GM12878 (cell line): Measurements from ENCODE around the gene DIRAS1.

Experiments
- EP300 ChIP-seq, 2 experiments: fragments of 150-350 bp in 1 of 2; IDR thresholded peaks; 2 replicates each; pipeline ENCODE4 v1.6.1; 2011 to 2012; ENCODE audit warnings: low read depth in 2 of 2, low read length in 2 of 2, borderline replicate concordance in 1 of 2, improper control_type of control experiment in 1 of 2, inconsistent platforms in 1 of 2; ENCODE audit not compliant: control insufficient read depth in 1 of 2
- ETV6 ChIP-seq, 2 experiments: fragments of 450-650 bp in 1 of 2; IDR thresholded peaks in 1 of 2; conservative IDR thresholded peaks in 1 of 2; 2 replicates each; pipeline ENCODE4 v1.6.1; 2014; ENCODE audit warnings: antibody characterized with exemption in 1 of 2, borderline replicate concordance in 1 of 2, low read depth in 1 of 2, mild to moderate bottlenecking in 1 of 2, moderate library complexity in 1 of 2
- EZH2 ChIP-seq: IDR thresholded peaks from 2 replicates; pipeline ENCODE4 v1.6.1; 2012; ENCODE audit warnings: low read depth, mild to moderate bottlenecking, control low read depth, inconsistent platforms, low read length, borderline replicate concordance; ENCODE audit not compliant: control insufficient read depth
- FOXM1 ChIP-seq: IDR thresholded peaks from 2 replicates; pipeline ENCODE4 v1.6.1; 2012; ENCODE audit warnings: low read depth, mild to moderate bottlenecking, inconsistent platforms, low read length, moderate library complexity
- RBBP5 ChIP-seq: fragments of 200-600 bp; sonication (generic); conservative IDR thresholded peaks from 2 replicates; pipeline ENCODE4 v1.6.1; 2016
- TF ChIP-seq, protein P1 (sequence below), 3 experiments: IDR thresholded peaks in 2 of 3; conservative IDR thresholded peaks in 1 of 3; 2 replicates each; pipeline ENCODE4 v1.5.1; 2011; ENCODE audit warnings: low read depth in 3 of 3, low read length in 3 of 3, mild to moderate bottlenecking in 3 of 3, control low read depth in 2 of 3, moderate library complexity in 2 of 3, inconsistent platforms in 1 of 3, mixed read lengths in 1 of 3; ENCODE audit not compliant: control insufficient read depth in 2 of 3, insufficient read depth in 1 of 3; ENCODE audit errors: extremely low read depth in 1 of 3
- TF ChIP-seq, protein P2 (sequence below): fragments of 450-650 bp; formaldehyde crosslinking; IDR thresholded peaks from 2 replicates; pipeline ENCODE4 v1.4.0; 2020; ENCODE audit warnings: mild to moderate bottlenecking, moderate library complexity
- TF ChIP-seq, protein P3 (sequence below): IDR thresholded peaks from 2 replicates; pipeline ENCODE4 v1.6.1; 2011; ENCODE audit warnings: borderline replicate concordance, low read depth, mild to moderate bottlenecking, moderate library complexity, low read length; ENCODE audit not compliant: insufficient read depth, poor library complexity, severe bottlenecking

DNA sequence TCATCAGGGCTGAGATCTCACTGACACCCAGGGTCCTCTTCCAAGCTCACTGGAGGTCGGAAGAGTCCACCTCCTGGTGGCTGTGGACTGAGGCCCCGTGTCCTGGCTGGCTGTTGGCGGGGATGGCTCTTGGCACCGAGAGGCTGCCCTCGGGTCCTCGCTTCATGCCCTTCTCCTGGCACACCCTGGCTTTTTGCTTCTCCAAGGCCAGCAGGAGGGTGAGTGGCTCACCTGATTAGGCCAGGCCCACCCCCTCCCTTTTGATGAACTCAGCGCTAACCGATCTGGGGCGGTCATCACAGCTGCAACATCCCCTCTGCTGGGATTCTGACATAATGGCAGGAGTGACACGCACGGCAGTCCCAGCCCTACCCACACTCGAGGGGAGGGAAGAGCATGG is 14.2 kb upstream of the DIRAS1 start:
- TF ChIP-seq, protein P1, sequence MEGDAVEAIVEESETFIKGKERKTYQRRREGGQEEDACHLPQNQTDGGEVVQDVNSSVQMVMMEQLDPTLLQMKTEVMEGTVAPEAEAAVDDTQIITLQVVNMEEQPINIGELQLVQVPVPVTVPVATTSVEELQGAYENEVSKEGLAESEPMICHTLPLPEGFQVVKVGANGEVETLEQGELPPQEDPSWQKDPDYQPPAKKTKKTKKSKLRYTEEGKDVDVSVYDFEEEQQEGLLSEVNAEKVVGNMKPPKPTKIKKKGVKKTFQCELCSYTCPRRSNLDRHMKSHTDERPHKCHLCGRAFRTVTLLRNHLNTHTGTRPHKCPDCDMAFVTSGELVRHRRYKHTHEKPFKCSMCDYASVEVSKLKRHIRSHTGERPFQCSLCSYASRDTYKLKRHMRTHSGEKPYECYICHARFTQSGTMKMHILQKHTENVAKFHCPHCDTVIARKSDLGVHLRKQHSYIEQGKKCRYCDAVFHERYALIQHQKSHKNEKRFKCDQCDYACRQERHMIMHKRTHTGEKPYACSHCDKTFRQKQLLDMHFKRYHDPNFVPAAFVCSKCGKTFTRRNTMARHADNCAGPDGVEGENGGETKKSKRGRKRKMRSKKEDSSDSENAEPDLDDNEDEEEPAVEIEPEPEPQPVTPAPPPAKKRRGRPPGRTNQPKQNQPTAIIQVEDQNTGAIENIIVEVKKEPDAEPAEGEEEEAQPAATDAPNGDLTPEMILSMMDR (IDR thresholded peaks at IDR 0.05 in 2 of 3, conservative IDR thresholded peaks at IDR 0.05 in 1 of 3; ENCODE audit: control insufficient read depth in 2 of 3, extremely low read depth in 1 of 3, insufficient read depth in 1 of 3, low read depth in 3 of 3, low read length in 3 of 3) = no peak
- TF ChIP-seq, protein P2, sequence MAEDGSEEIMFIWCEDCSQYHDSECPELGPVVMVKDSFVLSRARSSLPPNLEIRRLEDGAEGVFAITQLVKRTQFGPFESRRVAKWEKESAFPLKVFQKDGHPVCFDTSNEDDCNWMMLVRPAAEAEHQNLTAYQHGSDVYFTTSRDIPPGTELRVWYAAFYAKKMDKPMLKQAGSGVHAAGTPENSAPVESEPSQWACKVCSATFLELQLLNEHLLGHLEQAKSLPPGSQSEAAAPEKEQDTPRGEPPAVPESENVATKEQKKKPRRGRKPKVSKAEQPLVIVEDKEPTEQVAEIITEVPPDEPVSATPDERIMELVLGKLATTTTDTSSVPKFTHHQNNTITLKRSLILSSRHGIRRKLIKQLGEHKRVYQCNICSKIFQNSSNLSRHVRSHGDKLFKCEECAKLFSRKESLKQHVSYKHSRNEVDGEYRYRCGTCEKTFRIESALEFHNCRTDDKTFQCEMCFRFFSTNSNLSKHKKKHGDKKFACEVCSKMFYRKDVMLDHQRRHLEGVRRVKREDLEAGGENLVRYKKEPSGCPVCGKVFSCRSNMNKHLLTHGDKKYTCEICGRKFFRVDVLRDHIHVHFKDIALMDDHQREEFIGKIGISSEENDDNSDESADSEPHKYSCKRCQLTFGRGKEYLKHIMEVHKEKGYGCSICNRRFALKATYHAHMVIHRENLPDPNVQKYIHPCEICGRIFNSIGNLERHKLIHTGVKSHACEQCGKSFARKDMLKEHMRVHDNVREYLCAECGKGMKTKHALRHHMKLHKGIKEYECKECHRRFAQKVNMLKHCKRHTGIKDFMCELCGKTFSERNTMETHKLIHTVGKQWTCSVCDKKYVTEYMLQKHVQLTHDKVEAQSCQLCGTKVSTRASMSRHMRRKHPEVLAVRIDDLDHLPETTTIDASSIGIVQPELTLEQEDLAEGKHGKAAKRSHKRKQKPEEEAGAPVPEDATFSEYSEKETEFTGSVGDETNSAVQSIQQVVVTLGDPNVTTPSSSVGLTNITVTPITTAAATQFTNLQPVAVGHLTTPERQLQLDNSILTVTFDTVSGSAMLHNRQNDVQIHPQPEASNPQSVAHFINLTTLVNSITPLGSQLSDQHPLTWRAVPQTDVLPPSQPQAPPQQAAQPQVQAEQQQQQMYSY (CRISPR knock-in tag) = no peak
- no peak for TF ChIP-seq FOXM1
- TF ChIP-seq, protein P3, sequence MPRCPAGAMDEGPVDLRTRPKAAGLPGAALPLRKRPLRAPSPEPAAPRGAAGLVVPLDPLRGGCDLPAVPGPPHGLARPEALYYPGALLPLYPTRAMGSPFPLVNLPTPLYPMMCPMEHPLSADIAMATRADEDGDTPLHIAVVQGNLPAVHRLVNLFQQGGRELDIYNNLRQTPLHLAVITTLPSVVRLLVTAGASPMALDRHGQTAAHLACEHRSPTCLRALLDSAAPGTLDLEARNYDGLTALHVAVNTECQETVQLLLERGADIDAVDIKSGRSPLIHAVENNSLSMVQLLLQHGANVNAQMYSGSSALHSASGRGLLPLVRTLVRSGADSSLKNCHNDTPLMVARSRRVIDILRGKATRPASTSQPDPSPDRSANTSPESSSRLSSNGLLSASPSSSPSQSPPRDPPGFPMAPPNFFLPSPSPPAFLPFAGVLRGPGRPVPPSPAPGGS = no peak
- no peak for TF ChIP-seq RBBP5
- TF ChIP-seq ETV6 (conservative IDR thresholded peaks at IDR 0.05 in 1 of 2, IDR thresholded peaks at IDR 0.05 in 1 of 2; ENCODE audit: borderline replicate concordance in 1 of 2, low read depth in 1 of 2) = no peak
- no peak for TF ChIP-seq EP300 (IDR thresholded peaks at IDR 0.05; ENCODE audit: borderline replicate concordance in 1 of 2, control insufficient read depth in 1 of 2, low read depth in 2 of 2, low read length in 2 of 2)
- no peak for TF ChIP-seq EZH2
